Measurements from ENCODE around the gene MAB21L4. TPM values are rescaled to one million over a fixed set of nuclear protein-coding genes. Genes with fewer than 3 reads are reported as not detected.

Gene MAB21L4
- polyA plus RNA-seq, 1 experiment: not detected

DNA sequence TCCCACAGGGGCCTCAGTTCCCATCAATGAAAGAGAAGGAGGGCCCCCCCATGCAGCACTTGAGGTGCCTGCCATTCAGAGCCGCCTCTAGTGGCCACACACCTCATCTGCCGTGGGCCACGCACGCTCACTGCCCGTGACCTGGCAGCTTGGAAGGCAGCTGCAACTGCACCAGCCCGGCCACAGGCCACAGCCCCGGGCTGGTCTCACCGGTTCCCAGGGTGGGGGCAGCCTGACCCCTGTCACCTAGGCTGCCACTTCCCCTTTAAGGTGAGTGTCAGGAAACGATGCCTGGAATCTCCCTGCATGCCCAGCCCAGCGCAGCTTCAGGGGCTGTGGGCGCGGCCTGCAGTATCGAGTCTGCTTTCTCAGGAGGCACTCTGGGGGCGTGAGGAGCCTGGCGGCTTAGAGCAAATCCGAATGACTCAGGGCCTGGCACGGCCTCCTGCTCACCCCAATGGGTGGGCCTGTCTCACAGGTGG, 2.6 kb downstream of the MAB21L4 start:
- CTCF ChIA-PET: no interaction called here
- POLR2A ChIA-PET: no interaction called here
- Histone ChIP-seq H3K27ac (ENCODE audit: low read depth, low read length) (no peak overlapping the region), H3K4me3 (ENCODE audit: low read depth, low read length) (no peak overlapping the region), H3K9me3 (ENCODE audit: control insufficient read depth, insufficient read depth, low read length) (no peaks in the 10 kb centered on the region; the same call in 1 of the 2 replicates), H3K27me3 (ENCODE audit: control insufficient read depth, insufficient read depth, low read length) (no peaks in the 10 kb centered on the region)
- DNase-seq (ENCODE audit: low read depth, low spot score): no peak
- TF ChIP-seq, protein P1, sequence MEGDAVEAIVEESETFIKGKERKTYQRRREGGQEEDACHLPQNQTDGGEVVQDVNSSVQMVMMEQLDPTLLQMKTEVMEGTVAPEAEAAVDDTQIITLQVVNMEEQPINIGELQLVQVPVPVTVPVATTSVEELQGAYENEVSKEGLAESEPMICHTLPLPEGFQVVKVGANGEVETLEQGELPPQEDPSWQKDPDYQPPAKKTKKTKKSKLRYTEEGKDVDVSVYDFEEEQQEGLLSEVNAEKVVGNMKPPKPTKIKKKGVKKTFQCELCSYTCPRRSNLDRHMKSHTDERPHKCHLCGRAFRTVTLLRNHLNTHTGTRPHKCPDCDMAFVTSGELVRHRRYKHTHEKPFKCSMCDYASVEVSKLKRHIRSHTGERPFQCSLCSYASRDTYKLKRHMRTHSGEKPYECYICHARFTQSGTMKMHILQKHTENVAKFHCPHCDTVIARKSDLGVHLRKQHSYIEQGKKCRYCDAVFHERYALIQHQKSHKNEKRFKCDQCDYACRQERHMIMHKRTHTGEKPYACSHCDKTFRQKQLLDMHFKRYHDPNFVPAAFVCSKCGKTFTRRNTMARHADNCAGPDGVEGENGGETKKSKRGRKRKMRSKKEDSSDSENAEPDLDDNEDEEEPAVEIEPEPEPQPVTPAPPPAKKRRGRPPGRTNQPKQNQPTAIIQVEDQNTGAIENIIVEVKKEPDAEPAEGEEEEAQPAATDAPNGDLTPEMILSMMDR (IDR thresholded peaks at IDR 0.05; ENCODE audit: low read depth, low read length): no peak

DNA sequence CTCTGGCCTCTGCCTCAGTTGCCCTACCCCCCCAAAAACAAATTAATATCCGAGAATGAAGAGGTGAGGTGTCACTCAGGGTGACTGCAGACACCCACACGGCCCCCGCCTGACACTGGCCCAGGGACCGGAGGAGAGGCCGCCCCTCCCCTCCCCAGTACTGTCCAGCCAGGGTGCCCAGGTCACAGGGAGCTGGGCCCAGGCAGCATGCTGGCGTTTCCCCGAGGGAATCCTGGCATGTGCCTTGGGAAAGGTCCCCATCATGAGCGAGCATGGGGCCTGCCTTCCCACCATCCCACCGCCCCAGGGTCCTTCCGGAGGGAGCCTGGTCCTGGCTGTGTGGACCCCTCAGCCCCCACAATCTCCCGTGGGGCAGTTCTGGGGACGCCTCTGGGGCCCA, 3.0 kb downstream of the MAB21L4 start:
- Histone ChIP-seq H3K9me3 (ENCODE audit: control insufficient read depth, insufficient read depth, low read length) (no peaks in the 10 kb centered on the region; the same call in 1 of the 2 replicates), H3K27me3 (ENCODE audit: control insufficient read depth, insufficient read depth, low read length) (no peaks in the 10 kb centered on the region), H3K27ac (ENCODE audit: low read depth, low read length) (no peak overlapping the region), H3K4me3 (ENCODE audit: low read depth, low read length) (no peak overlapping the region)
- no peak for DNase-seq (ENCODE audit: low read depth, low spot score)
- ChIA-PET POLR2A (no interaction called here), CTCF (no interaction called here)
- TF ChIP-seq, protein P1 (IDR thresholded peaks at IDR 0.05; ENCODE audit: low read depth, low read length): no peak

DNA sequence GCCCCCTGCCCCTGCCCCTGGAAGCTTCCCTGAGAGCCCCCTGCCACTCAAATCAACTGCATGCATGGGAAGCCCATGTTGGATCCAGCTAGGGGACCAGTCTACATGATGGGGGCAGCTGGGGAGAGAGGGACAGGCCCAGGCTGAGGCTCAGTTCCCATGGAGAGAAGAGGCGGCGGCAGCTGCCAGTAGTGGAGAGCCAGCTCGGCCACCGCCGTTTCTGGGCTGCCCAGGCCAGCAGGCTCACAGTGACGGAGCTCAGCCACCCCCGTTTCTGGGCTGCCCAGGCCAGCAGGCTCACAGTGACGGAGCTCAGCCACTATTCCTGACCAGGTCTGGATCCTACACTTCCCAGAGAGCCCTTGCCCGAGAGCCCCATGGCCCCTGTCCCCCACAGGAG, 3.6 kb downstream of the MAB21L4 start:
- Histone ChIP-seq H3K27ac (ENCODE audit: low read depth, low read length) (no peak overlapping the region), H3K27me3 (ENCODE audit: control insufficient read depth, insufficient read depth, low read length) (no peaks in the 10 kb centered on the region), H3K4me3 (ENCODE audit: low read depth, low read length) (no peak overlapping the region), H3K9me3 (ENCODE audit: control insufficient read depth, insufficient read depth, low read length) (no peaks in the 10 kb centered on the region; the same call in 1 of the 2 replicates)
- DNase-seq (ENCODE audit: low read depth, low spot score): no peak
- CTCF ChIA-PET: no interaction called here
- POLR2A ChIA-PET: no interaction called here
- TF ChIP-seq, protein P1 (IDR thresholded peaks at IDR 0.05; ENCODE audit: low read depth, low read length): no peak

DNA sequence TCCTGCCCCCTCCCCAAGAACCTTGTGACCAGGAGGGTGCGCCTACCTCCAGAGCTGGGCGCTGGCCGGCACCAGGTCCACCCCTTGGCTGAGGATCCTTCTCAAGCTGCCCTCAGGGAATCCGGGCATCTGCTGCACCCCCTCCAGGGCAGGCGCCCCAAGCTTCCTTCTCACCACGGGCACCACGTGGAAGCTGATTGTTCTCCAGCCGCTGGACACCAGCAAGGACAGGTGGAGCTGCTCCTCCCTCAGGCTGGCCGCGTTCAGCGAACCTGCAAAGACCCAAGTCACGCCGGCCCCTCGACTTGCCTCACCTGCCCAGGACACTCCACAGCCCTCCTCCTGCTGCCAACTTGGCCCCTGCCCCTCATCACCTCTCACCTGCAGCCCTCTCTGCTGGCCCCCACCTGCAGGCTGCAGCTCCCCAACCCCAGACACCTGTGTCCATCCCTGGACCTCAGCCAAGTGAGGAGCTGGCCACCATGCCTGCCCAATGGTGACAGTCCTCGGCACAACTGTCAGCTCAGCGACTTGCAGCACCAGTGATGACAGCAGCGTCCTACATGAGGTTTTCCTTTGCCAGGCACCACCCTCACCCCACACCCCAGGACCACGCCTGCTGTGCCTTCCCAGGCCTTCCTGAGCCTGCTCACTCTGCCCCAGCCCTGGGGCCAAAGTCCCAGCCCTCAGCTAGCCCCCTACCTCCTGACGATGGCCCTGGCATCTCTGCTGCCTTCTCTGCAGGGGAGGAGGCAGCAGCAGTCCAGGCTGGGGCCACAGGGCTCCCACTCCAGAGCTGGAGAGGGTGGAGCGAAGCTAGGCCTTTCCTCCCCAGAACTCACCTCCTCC, 4.2 kb downstream of the MAB21L4 start:
- no peak overlapping the region for H3K4me3 ChIP-seq (ENCODE audit: low read depth, low read length)
- H3K9me3 ChIP-seq (ENCODE audit: control insufficient read depth, insufficient read depth, low read length): no peaks in the 10 kb centered on the region; the same call in 1 of the 2 replicates
- TF ChIP-seq, protein P1 (IDR thresholded peaks at IDR 0.05; ENCODE audit: low read depth, low read length): no peak
- ChIA-PET CTCF (no interaction called here), POLR2A (no interaction called here)
- no peak overlapping the region for H3K27ac ChIP-seq (ENCODE audit: low read depth, low read length)
- no peak for DNase-seq (ENCODE audit: low read depth, low spot score)
- H3K27me3 ChIP-seq (ENCODE audit: control insufficient read depth, insufficient read depth, low read length): no peaks in the 10 kb centered on the region

DNA sequence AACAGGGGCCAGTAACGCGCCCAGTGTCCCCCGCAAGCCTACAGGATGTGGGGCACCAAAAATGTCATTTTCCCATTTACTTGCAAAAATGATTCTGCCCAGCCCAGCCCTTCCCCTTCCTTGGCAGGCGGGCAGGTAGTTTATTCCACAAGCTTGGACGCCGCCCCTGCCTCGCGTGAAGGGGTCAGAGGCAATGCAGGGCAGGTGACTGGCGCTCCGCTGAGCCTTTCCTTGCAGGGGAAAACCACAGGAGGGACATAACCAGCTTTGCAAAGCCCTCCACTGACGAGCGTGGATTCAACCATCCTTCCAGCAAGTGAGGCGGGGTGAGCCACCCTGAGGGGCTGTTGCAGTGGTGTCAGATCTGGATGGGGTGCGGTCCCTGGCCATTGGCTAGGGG, 5.3 kb downstream of the MAB21L4 start:
- no peak for DNase-seq (ENCODE audit: low read depth, low spot score)
- POLR2A ChIA-PET: no interaction called here
- TF ChIP-seq, protein P1 (IDR thresholded peaks at IDR 0.05; ENCODE audit: low read depth, low read length): no peak
- CTCF ChIA-PET: interaction anchor here (0.5 kb wide), 1 partner anchor 170 kb away, joined by 3 read pairs; no protein-coding TSS in a partner anchor
- no peak overlapping the region for H3K27ac ChIP-seq (ENCODE audit: low read depth, low read length)
- no peak overlapping the region for H3K4me3 ChIP-seq (ENCODE audit: low read depth, low read length)
- no peaks in the 10 kb centered on the region; the same call in 1 of the 2 replicates for H3K9me3 ChIP-seq (ENCODE audit: control insufficient read depth, insufficient read depth, low read length)
- no peaks in the 10 kb centered on the region for H3K27me3 ChIP-seq (ENCODE audit: control insufficient read depth, insufficient read depth, low read length)

Measured in AG04450 (cell line).